Measurements from ENCODE around the gene BATF2.

BATF2 gene

DNA sequence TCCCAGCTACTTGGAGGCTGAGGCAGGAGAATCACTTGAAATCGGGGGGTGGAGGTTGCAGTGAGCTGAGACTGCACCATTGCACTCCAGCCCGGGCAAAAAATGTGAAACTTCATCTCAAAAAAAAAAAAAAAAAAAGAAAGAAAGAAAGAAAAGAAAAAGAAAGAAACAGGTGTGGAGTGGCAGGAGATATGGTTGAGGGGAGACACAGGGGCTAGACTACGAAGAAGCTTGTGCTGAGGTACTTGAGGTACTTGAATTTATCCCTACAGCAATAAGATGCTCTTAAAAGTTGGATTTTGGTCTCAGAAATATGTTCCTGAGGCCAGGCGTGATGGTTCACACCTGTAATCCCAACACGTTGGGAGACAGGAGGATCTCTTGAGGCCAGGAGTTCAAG lies 22.6 kb downstream of the BATF2 start:
- Histone ChIP-seq H2AFZ (no peak overlapping the region), H3K4me1 (no peaks in the 10 kb centered on the region), H3K27ac (no peak overlapping the region), H3K27me3 (ENCODE audit: control insufficient read depth, insufficient read depth, low read length) (no peaks in the 10 kb centered on the region), H3K4me2 (ENCODE audit: low read length) (no peak overlapping the region), H3K79me2 (no peaks in the 10 kb centered on the region), H3K36me3 (ENCODE audit: control insufficient read depth, insufficient read depth, low read length) (no peaks in the 10 kb centered on the region), H3K4me3 (ENCODE audit: low read depth, low read length) (no peak overlapping the region), H3K9me3 (ENCODE audit: control insufficient read depth, low read length) (no peaks in the 10 kb centered on the region), H3K9ac (no peak overlapping the region)
- TF ChIP-seq, protein P1, sequence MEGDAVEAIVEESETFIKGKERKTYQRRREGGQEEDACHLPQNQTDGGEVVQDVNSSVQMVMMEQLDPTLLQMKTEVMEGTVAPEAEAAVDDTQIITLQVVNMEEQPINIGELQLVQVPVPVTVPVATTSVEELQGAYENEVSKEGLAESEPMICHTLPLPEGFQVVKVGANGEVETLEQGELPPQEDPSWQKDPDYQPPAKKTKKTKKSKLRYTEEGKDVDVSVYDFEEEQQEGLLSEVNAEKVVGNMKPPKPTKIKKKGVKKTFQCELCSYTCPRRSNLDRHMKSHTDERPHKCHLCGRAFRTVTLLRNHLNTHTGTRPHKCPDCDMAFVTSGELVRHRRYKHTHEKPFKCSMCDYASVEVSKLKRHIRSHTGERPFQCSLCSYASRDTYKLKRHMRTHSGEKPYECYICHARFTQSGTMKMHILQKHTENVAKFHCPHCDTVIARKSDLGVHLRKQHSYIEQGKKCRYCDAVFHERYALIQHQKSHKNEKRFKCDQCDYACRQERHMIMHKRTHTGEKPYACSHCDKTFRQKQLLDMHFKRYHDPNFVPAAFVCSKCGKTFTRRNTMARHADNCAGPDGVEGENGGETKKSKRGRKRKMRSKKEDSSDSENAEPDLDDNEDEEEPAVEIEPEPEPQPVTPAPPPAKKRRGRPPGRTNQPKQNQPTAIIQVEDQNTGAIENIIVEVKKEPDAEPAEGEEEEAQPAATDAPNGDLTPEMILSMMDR (IDR thresholded peaks at IDR 0.05), result no peak

DNA sequence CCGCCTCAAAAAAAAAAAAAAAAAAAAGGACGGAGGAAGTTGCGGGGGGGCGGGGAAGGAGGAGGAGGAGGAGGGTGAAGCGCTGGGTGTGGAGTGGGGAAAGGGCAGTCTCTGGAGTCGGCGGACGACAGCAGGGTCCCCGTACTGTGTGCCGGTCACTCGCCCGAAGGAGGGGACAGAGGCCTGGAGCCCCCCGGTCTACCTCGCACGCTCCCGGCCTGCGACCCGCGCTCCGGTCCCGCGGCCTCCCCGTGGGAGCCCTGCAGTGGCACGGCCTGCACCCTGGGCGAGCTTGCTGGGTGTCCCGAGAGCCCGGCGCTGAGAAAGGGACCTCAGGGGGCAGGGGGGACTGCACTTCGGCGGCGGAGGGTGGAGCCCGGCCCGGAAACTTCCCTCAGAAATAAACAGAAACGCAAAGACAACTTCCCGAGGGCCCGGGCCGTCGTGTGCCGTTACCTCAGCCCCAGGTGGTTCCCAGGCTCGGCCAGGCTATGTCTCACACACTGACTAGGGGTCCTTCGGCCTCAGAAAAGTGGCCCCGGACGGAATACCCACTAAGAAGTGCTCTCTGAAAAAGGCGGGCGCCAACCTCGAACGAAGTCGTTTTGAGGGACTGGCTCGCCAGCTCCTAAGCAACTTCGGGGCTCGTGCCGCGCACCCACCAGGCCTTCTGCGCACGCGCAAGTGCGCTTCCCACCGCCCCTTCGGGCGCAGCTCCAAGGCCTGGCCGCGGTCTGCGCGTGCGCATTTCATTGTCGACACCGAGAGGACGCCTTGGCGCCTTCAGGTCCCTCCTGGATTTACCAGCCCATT lies 25.1 kb downstream of the BATF2 start, which contains the start of gene MAJIN:
Gene MAJIN (minus strand): TSS at position 688 of the 813 bp plus-strand sequence. CDS start 12,703 bp downstream, outside the sequence.
- Histone ChIP-seq H3K4me2 (ENCODE audit: low read length) (peak within 1 kb of the TSS; percentile 69), H3K4me1 (no peaks in the 10 kb centered on the region), H3K27ac (no peak within 1 kb of the TSS), H3K9me3 (ENCODE audit: control insufficient read depth, low read length) (no peaks in the 10 kb centered on the region), H3K4me3 (ENCODE audit: low read depth, low read length) (peak within 1 kb of the TSS; percentile 74), H3K36me3 (ENCODE audit: control insufficient read depth, insufficient read depth, low read length) (no peaks in the 10 kb centered on the region), H3K9ac (no peak within 1 kb of the TSS), H3K27me3 (ENCODE audit: control insufficient read depth, insufficient read depth, low read length) (no peaks in the 10 kb centered on the region), H2AFZ (peak within 1 kb of the TSS; percentile 66), H3K79me2 (no peaks in the 10 kb centered on the region)
- TF ChIP-seq, protein P1 (IDR thresholded peaks at IDR 0.05), result no peak

DNA sequence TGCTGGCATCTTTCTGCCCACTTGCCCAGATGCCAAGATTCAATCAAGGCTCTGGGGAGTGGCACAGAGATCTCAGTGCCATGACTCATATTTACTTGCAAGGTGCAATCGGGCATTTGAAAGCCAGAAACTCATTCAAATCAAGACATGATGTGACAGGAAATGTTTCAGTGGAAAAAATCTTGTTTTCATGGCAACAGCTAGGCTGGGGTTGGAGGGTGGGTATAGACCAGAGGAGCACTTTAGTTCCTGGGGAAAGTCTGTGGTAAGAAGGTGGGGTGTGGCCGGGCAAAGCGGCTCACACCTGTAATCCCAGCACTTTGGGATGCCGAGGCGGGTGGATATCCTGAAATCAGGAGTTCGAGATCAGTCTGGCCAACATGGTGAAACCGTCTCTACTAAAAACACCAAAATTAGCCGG lies 26.0 kb downstream of the BATF2 start:
- no peak overlapping the region for H3K4me2 ChIP-seq (ENCODE audit: low read length)
- TF ChIP-seq, protein P1 (IDR thresholded peaks at IDR 0.05), result no peak
- no peaks in the 10 kb centered on the region for H3K36me3 ChIP-seq (ENCODE audit: control insufficient read depth, insufficient read depth, low read length)
- H2AFZ ChIP-seq, result no peak overlapping the region
- no peaks in the 10 kb centered on the region for H3K79me2 ChIP-seq
- no peaks in the 10 kb centered on the region for H3K9me3 ChIP-seq (ENCODE audit: control insufficient read depth, low read length)
- no peaks in the 10 kb centered on the region for H3K4me1 ChIP-seq
- H3K27ac ChIP-seq, result no peak overlapping the region
- no peak overlapping the region for H3K9ac ChIP-seq
- no peak overlapping the region for H3K4me3 ChIP-seq (ENCODE audit: low read depth, low read length)
- no peaks in the 10 kb centered on the region for H3K27me3 ChIP-seq (ENCODE audit: control insufficient read depth, insufficient read depth, low read length)

DNA sequence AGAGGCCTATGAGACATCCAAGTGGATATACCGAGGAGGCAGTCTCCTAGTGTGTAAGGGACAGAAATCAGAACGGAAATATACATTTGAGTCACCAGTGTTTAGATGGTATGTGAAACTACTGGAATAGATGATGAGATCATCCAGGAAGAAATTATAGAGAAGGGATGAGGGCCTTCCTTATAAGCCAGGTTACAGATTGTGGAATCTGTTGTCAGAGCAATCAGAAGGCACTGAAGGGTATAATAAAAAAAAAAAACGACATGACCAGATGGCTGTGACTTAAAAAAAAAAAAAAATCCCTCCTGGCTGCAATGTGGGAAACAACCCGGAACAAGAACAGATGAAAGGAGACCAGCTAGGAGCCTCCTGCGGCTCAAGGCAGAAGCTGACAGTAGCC lies 27.6 kb downstream of the BATF2 start:
- Histone ChIP-seq H3K9ac (no peak overlapping the region), H3K27me3 (ENCODE audit: control insufficient read depth, insufficient read depth, low read length) (no peaks in the 10 kb centered on the region), H3K4me3 (ENCODE audit: low read depth, low read length) (no peak overlapping the region), H3K79me2 (no peaks in the 10 kb centered on the region), H2AFZ (no peak overlapping the region), H3K9me3 (ENCODE audit: control insufficient read depth, low read length) (no peaks in the 10 kb centered on the region), H3K4me2 (ENCODE audit: low read length) (no peak overlapping the region), H3K4me1 (no peaks in the 10 kb centered on the region), H3K27ac (no peak overlapping the region), H3K36me3 (ENCODE audit: control insufficient read depth, insufficient read depth, low read length) (no peaks in the 10 kb centered on the region)
- TF ChIP-seq, protein P1 (IDR thresholded peaks at IDR 0.05), result no peak

DNA sequence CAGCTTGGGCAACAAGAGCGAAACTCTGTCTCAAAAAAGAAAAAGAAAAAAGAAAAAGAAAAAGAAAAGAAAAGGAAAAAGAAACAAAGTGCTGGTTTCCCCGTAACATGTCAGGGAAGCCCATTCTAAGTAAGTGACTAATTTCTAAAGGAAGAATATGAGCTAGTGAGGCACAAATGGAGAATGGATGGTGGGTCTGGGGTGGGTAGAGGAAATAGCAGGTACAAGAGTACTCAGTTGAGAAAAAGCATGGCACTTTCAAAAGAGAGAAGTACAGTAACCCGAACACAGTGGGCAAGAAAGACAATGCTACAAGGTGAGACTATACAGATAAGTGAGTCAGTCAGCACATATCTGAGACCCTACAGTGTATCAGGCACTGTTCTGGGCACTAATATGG lies 29.4 kb downstream of the BATF2 start:
- H3K4me2 ChIP-seq (ENCODE audit: low read length), result no peak overlapping the region
- no peaks in the 10 kb centered on the region for H3K79me2 ChIP-seq
- H3K27ac ChIP-seq, result no peak overlapping the region
- no peak overlapping the region for H3K9ac ChIP-seq
- H3K4me3 ChIP-seq (ENCODE audit: low read depth, low read length), result no peak overlapping the region
- H3K9me3 ChIP-seq (ENCODE audit: control insufficient read depth, low read length), result no peaks in the 10 kb centered on the region
- H3K36me3 ChIP-seq (ENCODE audit: control insufficient read depth, insufficient read depth, low read length), result no peaks in the 10 kb centered on the region
- no peaks in the 10 kb centered on the region for H3K4me1 ChIP-seq
- TF ChIP-seq, protein P1 (IDR thresholded peaks at IDR 0.05), result no peak
- no peak overlapping the region for H2AFZ ChIP-seq
- no peaks in the 10 kb centered on the region for H3K27me3 ChIP-seq (ENCODE audit: control insufficient read depth, insufficient read depth, low read length)

All from parathyroid adenoma (tissue), 2 donors.